ENCODE results near the gene PRMT7.

GRCh38 chr16:68389006-68389405 is 78.2 kb downstream of the PRMT7 start:
- TF ChIP-seq CTCF (IDR thresholded peaks at IDR 0.05) (no peak), POLR2A (IDR thresholded peaks at IDR 0.05) (no peak), EP300 (IDR thresholded peaks at IDR 0.05) (no peak)
